Neuronal stem cell (in vitro differentiated cells): ENCODE measurements around the gene COL5A3.

Source experiments
- DNase-seq: peaks from one replicate; pipeline ENCODE4 v3.0.0-alpha.2; 2013; ENCODE audit warnings: low spot score
- H2AFZ ChIP-seq: one replicate; pipeline ENCODE4 v1.6.1; 2013; ENCODE audit warnings: mild to moderate bottlenecking, low read length, inconsistent platforms
- H2AK5ac ChIP-seq: 2 replicates; pipeline ENCODE4 v1.6.1; 2013; ENCODE audit warnings: low read depth, mild to moderate bottlenecking, inconsistent platforms, low read length, moderate library complexity, mixed read lengths
- H2BK120ac ChIP-seq: 2 replicates; pipeline ENCODE4 v1.6.1; 2013; ENCODE audit warnings: low read depth, mild to moderate bottlenecking, inconsistent platforms, low read length, moderate library complexity, mixed read lengths
- H2BK12ac ChIP-seq: one replicate; pipeline ENCODE4 v1.6.1; 2013; ENCODE audit warnings: low read length, inconsistent platforms
- H2BK15ac ChIP-seq: 2 replicates; pipeline ENCODE4 v1.6.1; 2013; ENCODE audit warnings: mild to moderate bottlenecking, low read length, inconsistent platforms, mixed read lengths
- H2BK5ac ChIP-seq: one replicate; pipeline ENCODE4 v1.6.1; 2013; ENCODE audit warnings: inconsistent platforms, mild to moderate bottlenecking, low read length, moderate library complexity
- H3K14ac ChIP-seq: one replicate; pipeline ENCODE4 v1.6.1; 2013; ENCODE audit warnings: low read length, inconsistent platforms
- H3K18ac ChIP-seq: 2 replicates; pipeline ENCODE4 v1.6.1; 2013; ENCODE audit warnings: low read length, inconsistent platforms
- H3K23ac ChIP-seq: 2 replicates; pipeline ENCODE4 v1.6.1; 2013; ENCODE audit warnings: low read depth, mild to moderate bottlenecking, mixed read lengths, low read length, inconsistent platforms; ENCODE audit not compliant: poor library complexity
- H3K27ac ChIP-seq: replicated peaks from 3 replicates; pipeline ENCODE4 v1.5.1; 2013; ENCODE audit warnings: low read length, inconsistent platforms
- H3K27me3 ChIP-seq, 3 experiments: 2 replicates each; pipeline ENCODE4 v1.6.1; 2013; ENCODE audit warnings: low read length in 3 of 3, mild to moderate bottlenecking in 2 of 3, inconsistent platforms in 1 of 3, low read depth in 1 of 3, mixed read lengths in 1 of 3, moderate library complexity in 1 of 3; ENCODE audit not compliant: control insufficient read depth in 3 of 3, insufficient read depth in 3 of 3
- H3K36me3 ChIP-seq, 2 donors: replicated peaks in 1 of 2; 2 replicates each; pipeline ENCODE4 v1.6.1; 2013; ENCODE audit warnings: low read length in 2 of 2; ENCODE audit not compliant: control insufficient read depth in 2 of 2, insufficient read depth in 2 of 2
- H3K4ac ChIP-seq: 2 replicates; pipeline ENCODE4 v1.6.1; 2013; ENCODE audit warnings: inconsistent platforms, mild to moderate bottlenecking, low read length, moderate library complexity
- H3K4me1 ChIP-seq, 2 donors: 1 replicate in 1 of 2; 2 replicates in 1 of 2; pipeline ENCODE4 v1.6.1; 2013; ENCODE audit warnings: low read length in 2 of 2, low read depth in 1 of 2; ENCODE audit not compliant: control insufficient read depth in 2 of 2, insufficient read depth in 1 of 2
- H3K4me2 ChIP-seq: one replicate; pipeline ENCODE4 v1.6.1; 2013; ENCODE audit warnings: mild to moderate bottlenecking, low read length, inconsistent platforms; ENCODE audit not compliant: insufficient read depth, poor library complexity, severe bottlenecking
- H3K4me3 ChIP-seq, 2 donors: 2 replicates each; pipeline ENCODE4 v1.5.1; 2013; ENCODE audit warnings: low read length in 2 of 2, mild to moderate bottlenecking in 2 of 2, inconsistent platforms in 1 of 2, moderate library complexity in 1 of 2
- H3K79me1 ChIP-seq: one replicate; pipeline ENCODE4 v1.6.1; 2013; ENCODE audit warnings: low read depth, mild to moderate bottlenecking, inconsistent platforms, low read length, moderate library complexity
- H3K9ac ChIP-seq: one replicate; pipeline ENCODE4 v1.6.1; 2013; ENCODE audit warnings: mild to moderate bottlenecking, low read depth, low read length, inconsistent platforms; ENCODE audit not compliant: poor library complexity
- H3K9me3 ChIP-seq, 2 donors: replicated peaks in 1 of 2; 2 replicates each; pipeline versions ENCODE3 to v1.6.1; 2013; ENCODE audit warnings: low read length in 2 of 2, mild to moderate bottlenecking in 2 of 2, inconsistent platforms in 1 of 2, low read depth in 1 of 2, mixed read lengths in 1 of 2, moderate library complexity in 1 of 2; ENCODE audit not compliant: control insufficient read depth in 2 of 2, insufficient read depth in 1 of 2
- H4K8ac ChIP-seq: one replicate; pipeline ENCODE4 v1.6.1; 2013; ENCODE audit warnings: low read depth, mild to moderate bottlenecking, inconsistent platforms, low read length, moderate library complexity
- H4K91ac ChIP-seq: one replicate; pipeline ENCODE4 v1.6.1; 2013; ENCODE audit warnings: low read length, low read depth, mild to moderate bottlenecking, inconsistent platforms; ENCODE audit not compliant: poor library complexity
- WGBS, 2 donors: extraction: QIAGEN DNeasy Blood & Tissue Kit; methylation state at CpG; one replicate each; pipeline ENCODE4 v1.1.7; 2013; ENCODE audit warnings: missing lambda C conversion rate in 2 of 2, mixed read lengths in 1 of 2; ENCODE audit not compliant: insufficient read length in 2 of 2, insufficient replicate concordance in 1 of 2; ENCODE audit errors: extremely low coverage in 2 of 2; 5-methylcytosine and 5-hydroxymethylcytosine counted together

COL5A3 gene

GRCh38 chr19:10008184-10008765, 2.0 kb downstream of the COL5A3 start:
- no peak overlapping the region for H2AK5ac ChIP-seq
- H2BK12ac ChIP-seq = no peak overlapping the region
- H3K79me1 ChIP-seq = no peaks in the 10 kb centered on the region
- no peak overlapping the region for H2BK5ac ChIP-seq
- peak overlapping the region; percentile 20 for H3K23ac ChIP-seq
- no peak overlapping the region for H3K4me3 ChIP-seq
- H3K27me3 ChIP-seq = peaks cover 9 to 53% (median 27%) of the 10 kb centered on the region in 3 experiments
- H3K9me3 ChIP-seq = peaks cover 0 to 3% of the 10 kb centered on the region in 2 donors
- no peak overlapping the region for H3K18ac ChIP-seq
- no CpG with 5 or more reads among the region's 11 CpGs for WGBS, 2 donors
- H3K27ac ChIP-seq = no peak overlapping the region
- no peak overlapping the region for H4K8ac ChIP-seq
- H2AFZ ChIP-seq = no peak overlapping the region
- no peak overlapping the region for H3K9ac ChIP-seq
- no peak overlapping the region for H2BK120ac ChIP-seq
- H2BK15ac ChIP-seq = no peak overlapping the region
- no peak overlapping the region for H3K14ac ChIP-seq
- H3K4ac ChIP-seq = no peak overlapping the region
- no peaks in the 10 kb centered on the region for H3K36me3 ChIP-seq
- H4K91ac ChIP-seq = no peak overlapping the region
- H3K4me2 ChIP-seq = no peak overlapping the region
- no peak for DNase-seq
- H3K4me1 ChIP-seq = peaks cover 13 to 17% of the 10 kb centered on the region in 2 donors

DNA sequence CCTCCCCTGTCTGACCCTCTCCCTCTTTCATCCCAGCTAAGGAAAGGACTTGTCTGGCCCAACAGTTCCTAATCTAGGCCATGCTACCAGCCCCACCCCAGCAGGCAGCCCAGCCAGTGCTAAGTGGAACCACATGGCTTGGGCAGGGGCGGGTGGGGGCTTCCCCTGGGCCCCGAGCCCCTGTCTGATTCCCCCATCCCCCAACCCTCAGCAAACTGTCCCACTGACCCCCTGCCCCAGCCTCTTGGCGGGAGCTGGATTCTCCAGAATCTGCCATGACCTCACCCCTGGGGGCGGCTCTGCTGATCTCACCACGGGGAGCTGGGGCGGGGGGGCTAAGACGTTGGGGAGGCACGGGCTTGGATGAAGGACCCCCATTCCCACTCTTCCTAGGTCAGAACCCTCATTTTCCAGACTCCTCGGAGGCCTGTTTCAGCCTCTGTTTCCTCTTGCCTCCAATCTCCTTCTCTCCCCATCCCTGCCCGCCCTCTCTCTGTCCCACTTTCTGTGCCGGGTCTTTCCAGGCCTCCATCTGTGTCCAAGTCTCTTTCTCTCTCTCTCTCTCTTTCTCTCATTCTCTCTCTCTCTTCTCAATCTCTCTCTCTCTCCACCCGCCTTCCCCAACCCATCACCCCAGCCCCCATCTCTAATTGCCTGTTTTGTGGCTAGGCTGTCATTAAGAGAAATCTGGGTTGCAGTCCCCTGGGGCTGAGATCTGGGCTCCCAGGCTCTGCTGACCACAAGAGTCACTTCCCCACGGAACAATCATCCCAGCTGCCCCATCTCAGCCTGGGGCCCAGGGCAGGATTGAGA, 2.7 kb downstream of the COL5A3 start:
- H3K4me3 ChIP-seq = no peak overlapping the region
- no peak overlapping the region for H3K23ac ChIP-seq
- no peak overlapping the region for H2BK12ac ChIP-seq
- peaks cover 9 to 49% (median 27%) of the 10 kb centered on the region in 3 experiments for H3K27me3 ChIP-seq
- H4K8ac ChIP-seq = no peak overlapping the region
- no peak overlapping the region for H2BK15ac ChIP-seq
- H3K4me1 ChIP-seq = peaks cover 13 to 17% of the 10 kb centered on the region in 2 donors
- no peak overlapping the region for H3K4me2 ChIP-seq
- H3K14ac ChIP-seq = no peak overlapping the region
- H3K79me1 ChIP-seq = no peaks in the 10 kb centered on the region
- H4K91ac ChIP-seq = no peak overlapping the region
- H2BK120ac ChIP-seq = no peak overlapping the region
- no peak overlapping the region for H3K9ac ChIP-seq
- no peak overlapping the region for H2AK5ac ChIP-seq
- 100% methylated on average over 1 of the region's 13 CpGs; no CpG with 5 or more reads in 1 of the 2 donors for WGBS, 2 donors
- no peak overlapping the region for H2BK5ac ChIP-seq
- H3K27ac ChIP-seq = no peak overlapping the region
- no peak for DNase-seq
- no peaks in the 10 kb centered on the region for H3K36me3 ChIP-seq
- no peak overlapping the region for H3K18ac ChIP-seq
- H3K9me3 ChIP-seq = peaks cover 0 to 3% of the 10 kb centered on the region in 2 donors
- no peak overlapping the region for H2AFZ ChIP-seq
- no peak overlapping the region for H3K4ac ChIP-seq

- no peak overlapping the region for H4K8ac ChIP-seq
- H3K23ac ChIP-seq = no peak overlapping the region
- H3K27ac ChIP-seq = no peak overlapping the region
- H2AFZ ChIP-seq = no peak overlapping the region
- peaks cover 9 to 42% (median 24%) of the 10 kb centered on the region in 3 experiments for H3K27me3 ChIP-seq
- H3K4me3 ChIP-seq = no peak overlapping the region
- no peak overlapping the region for H3K9ac ChIP-seq
- no peak overlapping the region for H2BK120ac ChIP-seq
- no peak overlapping the region for H2BK5ac ChIP-seq
- H3K18ac ChIP-seq = no peak overlapping the region
- no peaks in the 10 kb centered on the region for H3K79me1 ChIP-seq
- H3K4me1 ChIP-seq = peaks cover 13 to 17% of the 10 kb centered on the region in 2 donors
- H3K4me2 ChIP-seq = no peak overlapping the region
- no peak overlapping the region for H3K4ac ChIP-seq
- no peaks in the 10 kb centered on the region for H3K36me3 ChIP-seq
- no peak overlapping the region for H2AK5ac ChIP-seq
- no peak overlapping the region for H2BK15ac ChIP-seq
- peaks cover 0 to 3% of the 10 kb centered on the region in 2 donors for H3K9me3 ChIP-seq
- H3K14ac ChIP-seq = no peak overlapping the region
- H2BK12ac ChIP-seq = no peak overlapping the region
- no peak overlapping the region for H4K91ac ChIP-seq
- DNase-seq = no peak
These were observed 3.5 kb downstream of the COL5A3 start for GRCh38 chr19:10006752-10007323.

DNA sequence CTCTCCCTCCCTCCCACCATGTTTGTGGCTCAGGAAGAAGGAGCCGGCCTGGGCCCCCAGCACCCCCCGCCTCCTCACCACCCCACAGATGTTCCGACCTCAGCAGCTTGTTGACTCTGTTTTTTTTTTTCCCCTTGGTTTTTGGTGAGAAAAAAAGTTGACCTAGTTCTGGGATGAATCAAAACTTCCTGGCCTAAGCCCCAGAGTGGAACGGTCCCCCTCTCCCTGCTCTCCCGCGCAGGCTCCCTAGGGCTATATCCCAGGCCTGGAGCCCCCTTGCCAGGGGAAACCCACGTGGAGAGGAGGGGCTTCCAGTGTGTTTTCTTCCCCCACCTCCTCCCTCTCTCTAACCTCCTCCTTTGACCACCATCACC, 4.0 kb downstream of the COL5A3 start:
- no peak overlapping the region for H2BK15ac ChIP-seq
- no peak overlapping the region for H2BK120ac ChIP-seq
- no CpG with 5 or more reads among the region's 7 CpGs for WGBS, 2 donors

More for the DNA sequence above, 4.0 kb downstream of the COL5A3 start:
- Histone ChIP-seq H3K18ac (no peak overlapping the region), H3K36me3 (no peaks in the 10 kb centered on the region), H3K9ac (no peak overlapping the region), H3K27ac (no peak overlapping the region), H3K4me3 (no peak overlapping the region), H3K23ac (no peak overlapping the region), H3K14ac (peak overlapping the region; percentile 21), H3K9me3 (peaks cover 0 to 3% of the 10 kb centered on the region in 2 donors), H4K8ac (no peak overlapping the region), H2BK5ac (no peak overlapping the region), H3K4ac (no peak overlapping the region), H3K79me1 (no peaks in the 10 kb centered on the region), H2AK5ac (no peak overlapping the region), H2AFZ (no peak overlapping the region), H2BK12ac (no peak overlapping the region), H4K91ac (no peak overlapping the region), H3K4me1 (peaks cover 13 to 17% of the 10 kb centered on the region in 2 donors), H3K4me2 (no peak overlapping the region), H3K27me3 (peaks cover 9 to 40% (median 18%) of the 10 kb centered on the region in 3 experiments)
- no peak for DNase-seq
